OCI-LY3 (cell line): ENCODE results near the gene KIF11.

Experiments used
- H2AFZ ChIP-seq: fragments of 200-600, 300-600 bp; shearing (Covaris generic); 2 replicates; pipeline ENCODE4 v1.6.0; 2014; ENCODE audit warnings: antibody characterized with exemption, low read depth, low read length
- H3K27ac ChIP-seq: fragments of 200-600, 300-600 bp; sonication (generic); 2 replicates; pipeline ENCODE4 v1.5.1; 2014; ENCODE audit warnings: mild to moderate bottlenecking, low read length, moderate library complexity, mixed read lengths
- H3K27me3 ChIP-seq: fragments of 200-600, 300-600 bp; sonication (generic); 2 replicates; pipeline ENCODE4 v1.6.1; 2014; ENCODE audit warnings: low read depth, low read length, mixed read lengths
- H3K36me3 ChIP-seq: fragments of 200-600, 300-600 bp; sonication (generic); replicated peaks from 2 replicates; pipeline ENCODE3; 2014; ENCODE audit warnings: low read depth, low read length, mixed read lengths
- H3K4me1 ChIP-seq: fragments of 300-600, 200-600 bp; sonication (generic); 2 replicates; pipeline ENCODE4 v1.6.1; 2014; ENCODE audit warnings: low read length, mixed read lengths
- H3K4me2 ChIP-seq: fragments of 200-600, 300-600 bp; sonication (generic); 2 replicates; pipeline ENCODE4 v1.6.1; 2014; ENCODE audit warnings: low read length, mixed read lengths
- H3K4me3 ChIP-seq: fragments of 300-600, 200-600 bp; sonication (generic); 2 replicates; pipeline ENCODE4 v1.5.1; 2014; ENCODE audit warnings: antibody characterized with exemption, mild to moderate bottlenecking, low read length, moderate library complexity
- H3K79me2 ChIP-seq: fragments of 300-600, 200-600 bp; shearing (Covaris generic); 2 replicates; pipeline ENCODE4 v1.6.1; 2014; ENCODE audit warnings: mild to moderate bottlenecking, low read length, mixed read lengths
- H3K9ac ChIP-seq: fragments of 300-600, 200-600 bp; shearing (Covaris generic); 2 replicates; pipeline ENCODE4 v1.6.0; 2014; ENCODE audit warnings: mild to moderate bottlenecking, low read length, moderate library complexity
- H3K9me3 ChIP-seq: fragments of 200-600, 300-600 bp; shearing (Covaris generic); 2 replicates; pipeline ENCODE4 v1.6.1; 2014; ENCODE audit warnings: low read length, mixed read lengths; ENCODE audit not compliant: insufficient read depth
- H4K20me1 ChIP-seq: fragments of 200-600, 300-600 bp; sonication (generic); 2 replicates; pipeline ENCODE4 v1.6.1; 2016; ENCODE audit warnings: low read length, mixed read lengths; ENCODE audit not compliant: insufficient read depth
- CTCF ChIP-seq: fragments of 200-600, 300-600 bp; sonication (generic); IDR thresholded peaks from 2 replicates; pipeline ENCODE4 v1.5.1; 2014; ENCODE audit warnings: antibody characterized with exemption, low read length, low read depth
- EZH2phosphoT487 ChIP-seq: fragments of 200-600 bp; shearing (Covaris generic); IDR thresholded peaks from 2 replicates; pipeline ENCODE4 v1.6.1; 2018; ENCODE audit warnings: antibody characterized with exemption, mixed run types, low read depth

The KIF11 gene

GRCh38 chr10:92690915-92691590, 98.1 kb downstream of the KIF11 start:
- Histone ChIP-seq H3K9ac (peak overlapping the region; percentile 92), H3K4me3 (peak overlapping the region; percentile 83), H2AFZ (no peak overlapping the region), H3K9me3 (no peaks in the 10 kb centered on the region), H3K27me3 (no peaks in the 10 kb centered on the region), H4K20me1 (peaks cover 25% of the 10 kb centered on the region), H3K27ac (peak overlapping the region; percentile 72), H3K4me1 (peaks cover 18% of the 10 kb centered on the region), H3K4me2 (peak overlapping the region; percentile 94), H3K36me3 (peaks cover 36% of the 10 kb centered on the region), H3K79me2 (peaks cover 30% of the 10 kb centered on the region)
- TF ChIP-seq CTCF: no peak
- TF ChIP-seq EZH2phosphoT487: no peak

GRCh38 chr10:92691591-92692079, 98.7 kb downstream of the KIF11 start:
- H3K4me1 ChIP-seq: peaks cover 19% of the 10 kb centered on the region
- H3K9ac ChIP-seq: no peak overlapping the region
- H3K4me3 ChIP-seq: peak overlapping the region; percentile 83
- no peaks in the 10 kb centered on the region for H3K9me3 ChIP-seq
- H4K20me1 ChIP-seq: peaks cover 25% of the 10 kb centered on the region
- TF ChIP-seq EZH2phosphoT487: no peak
- TF ChIP-seq CTCF: no peak
- H2AFZ ChIP-seq: no peak overlapping the region
- peaks cover 36% of the 10 kb centered on the region for H3K36me3 ChIP-seq
- peaks cover 30% of the 10 kb centered on the region for H3K79me2 ChIP-seq
- H3K4me2 ChIP-seq: peak overlapping the region; percentile 94
- H3K27me3 ChIP-seq: no peaks in the 10 kb centered on the region
- H3K27ac ChIP-seq: no peak overlapping the region

- Histone ChIP-seq H3K9me3 (no peaks in the 10 kb centered on the region), H3K4me3 (no peak overlapping the region), H3K4me2 (0 out of 2 replicates have a peak overlapping the region, but pooled peaks have one; percentile 94), H3K9ac (no peak overlapping the region), H3K4me1 (peaks cover 24% of the 10 kb centered on the region), H4K20me1 (peaks cover 25% of the 10 kb centered on the region), H2AFZ (no peak overlapping the region), H3K79me2 (peaks cover 30% of the 10 kb centered on the region), H3K36me3 (peaks cover 36% of the 10 kb centered on the region), H3K27me3 (no peaks in the 10 kb centered on the region), H3K27ac (no peak overlapping the region)
- TF ChIP-seq CTCF (no peak), EZH2phosphoT487 (no peak)
Measured at GRCh38 chr10:92692080-92692671, 99.2 kb downstream of the KIF11 start.

- Histone ChIP-seq H2AFZ (no peak overlapping the region), H3K27ac (no peak overlapping the region), H3K27me3 (no peaks in the 10 kb centered on the region), H3K4me1 (peaks cover 31% of the 10 kb centered on the region), H3K36me3 (peaks cover 36% of the 10 kb centered on the region), H3K9me3 (no peaks in the 10 kb centered on the region), H3K9ac (no peak overlapping the region), H3K79me2 (peaks cover 30% of the 10 kb centered on the region), H3K4me3 (no peak overlapping the region), H3K4me2 (no peak overlapping the region), H4K20me1 (peaks cover 25% of the 10 kb centered on the region)
- TF ChIP-seq CTCF: no peak
- TF ChIP-seq EZH2phosphoT487: no peak
Measured at GRCh38 chr10:92692697-92693533, 100.0 kb downstream of the KIF11 start.
